Measurements from ENCODE around the gene PCED1A.
"Not testable (repeated sequence)": the region's sequence is repeated elsewhere in the genome, so short reads cannot be mapped to it uniquely, and the experiment has no call there.

The PCED1A gene

DNA sequence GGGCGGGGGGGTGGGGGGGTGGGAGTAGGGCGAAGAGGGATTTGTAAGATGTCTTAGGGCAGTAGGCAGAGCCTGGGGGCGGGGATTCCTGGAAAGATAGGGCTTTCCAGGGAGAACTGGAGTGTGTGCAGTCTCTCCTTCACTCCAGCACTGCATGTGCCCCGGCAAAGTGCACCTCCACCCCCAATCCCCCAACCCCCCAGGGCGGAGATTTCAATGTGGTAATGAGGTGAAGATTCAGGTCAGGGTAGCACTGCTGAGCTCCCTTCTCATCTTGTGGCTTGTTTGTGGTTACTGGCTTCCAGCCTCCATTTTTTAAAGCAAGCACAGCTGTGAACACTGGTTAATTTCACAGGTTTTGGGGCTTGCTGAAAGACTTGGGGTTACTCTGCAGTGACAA, 18.4 kb downstream of the PCED1A start:
- H3K9me3 Mint-ChIP-seq, result no peaks in the 10 kb centered on the region
- peaks cover 26% of the 10 kb centered on the region for H3K4me1 Mint-ChIP-seq (ENCODE audit: low read depth)
- H3K27ac Mint-ChIP-seq, result peak overlapping the region; percentile 31
- peaks cover 30% of the 10 kb centered on the region for H3K27me3 Mint-ChIP-seq
- no peaks in the 10 kb centered on the region for H3K36me3 Mint-ChIP-seq (ENCODE audit: low read depth)
- H3K4me3 Mint-ChIP-seq, result peak overlapping the region; percentile 13

DNA sequence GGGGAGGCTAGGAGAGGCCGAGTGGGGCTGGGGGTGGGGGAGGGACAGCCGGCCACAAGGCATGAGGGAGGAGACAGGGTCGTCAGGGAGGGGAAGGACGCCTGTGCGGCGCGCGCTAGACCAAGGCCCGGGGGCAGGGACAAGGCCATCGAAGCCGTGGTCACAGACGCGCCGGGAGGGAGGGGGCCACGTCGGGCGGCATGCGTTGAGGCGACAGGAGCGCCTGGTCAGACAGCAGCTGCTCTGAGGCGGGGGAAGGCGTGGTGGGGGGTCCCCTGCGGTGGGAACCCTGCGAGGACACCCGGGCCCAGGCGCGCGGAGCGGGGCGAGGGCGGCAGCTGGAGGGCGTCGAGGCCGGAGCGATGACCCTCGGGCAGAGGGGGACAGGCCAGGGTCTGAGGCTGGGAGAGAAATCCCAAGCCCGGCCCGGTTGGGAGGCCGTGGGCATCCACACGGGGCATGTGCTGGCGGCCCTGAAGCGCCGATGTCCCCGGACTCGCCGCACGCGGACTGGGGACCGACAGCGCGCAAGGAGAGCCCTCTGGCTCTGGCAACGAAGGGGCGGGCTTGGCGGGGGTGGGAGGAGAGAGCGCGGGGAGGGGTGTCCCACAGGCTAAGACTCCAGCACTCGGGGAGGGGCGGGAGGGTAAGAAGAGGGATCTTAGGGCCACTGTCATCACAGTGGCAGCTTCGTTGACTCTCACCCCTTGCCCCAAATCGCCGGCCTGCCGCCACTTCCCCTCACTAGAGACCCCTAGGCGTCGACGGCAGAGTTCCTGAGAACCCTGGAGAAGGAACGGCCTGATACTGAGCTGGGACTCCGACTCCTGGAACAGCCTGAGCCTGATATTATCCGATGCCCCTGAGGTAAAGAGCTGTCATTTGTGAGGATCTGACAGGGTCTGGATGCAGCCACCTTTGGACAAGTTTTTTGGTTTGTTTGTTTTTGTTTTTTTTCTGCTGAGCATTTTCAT, 19.3 kb downstream of the PCED1A start:
- Mint-ChIP-seq H3K4me1 (ENCODE audit: low read depth) (peaks cover 21% of the 10 kb centered on the region), H3K4me3 (peak overlapping the region; percentile 26), H3K27ac (peak overlapping the region; percentile 33), H3K27me3 (peaks cover 24% of the 10 kb centered on the region), H3K36me3 (ENCODE audit: low read depth) (no peaks in the 10 kb centered on the region), H3K9me3 (no peaks in the 10 kb centered on the region)

- no peaks in the 10 kb centered on the region for H3K9me3 Mint-ChIP-seq
- peaks cover 21% of the 10 kb centered on the region for H3K27me3 Mint-ChIP-seq
- H3K4me1 Mint-ChIP-seq (ENCODE audit: low read depth), result peaks cover 14% of the 10 kb centered on the region
- H3K4me3 Mint-ChIP-seq, result no peak overlapping the region
- H3K27ac Mint-ChIP-seq, result no peak overlapping the region
- no peaks in the 10 kb centered on the region for H3K36me3 Mint-ChIP-seq (ENCODE audit: low read depth)
Measured at GRCh38 chr20:2820084-2820895, 20.2 kb downstream of the PCED1A start.

GRCh38 chr20:2817891-2818595, 22.4 kb downstream of the PCED1A start:
- Mint-ChIP-seq H3K4me3 (no peak overlapping the region), H3K9me3 (no peaks in the 10 kb centered on the region), H3K27me3 (peaks cover 32% of the 10 kb centered on the region), H3K27ac (no peak overlapping the region), H3K4me1 (ENCODE audit: low read depth) (peaks cover 14% of the 10 kb centered on the region), H3K36me3 (ENCODE audit: low read depth) (no peaks in the 10 kb centered on the region)

GRCh38 chr20:2817341-2817726, 23.1 kb downstream of the PCED1A start:
- H3K27ac Mint-ChIP-seq, result no peak overlapping the region
- no peak overlapping the region for H3K4me3 Mint-ChIP-seq
- peaks cover 3% of the 10 kb centered on the region for H3K9me3 Mint-ChIP-seq
- H3K36me3 Mint-ChIP-seq (ENCODE audit: low read depth), result no peaks in the 10 kb centered on the region
- peaks cover 14% of the 10 kb centered on the region for H3K4me1 Mint-ChIP-seq (ENCODE audit: low read depth)
- H3K27me3 Mint-ChIP-seq, result peaks cover 36% of the 10 kb centered on the region

DNA sequence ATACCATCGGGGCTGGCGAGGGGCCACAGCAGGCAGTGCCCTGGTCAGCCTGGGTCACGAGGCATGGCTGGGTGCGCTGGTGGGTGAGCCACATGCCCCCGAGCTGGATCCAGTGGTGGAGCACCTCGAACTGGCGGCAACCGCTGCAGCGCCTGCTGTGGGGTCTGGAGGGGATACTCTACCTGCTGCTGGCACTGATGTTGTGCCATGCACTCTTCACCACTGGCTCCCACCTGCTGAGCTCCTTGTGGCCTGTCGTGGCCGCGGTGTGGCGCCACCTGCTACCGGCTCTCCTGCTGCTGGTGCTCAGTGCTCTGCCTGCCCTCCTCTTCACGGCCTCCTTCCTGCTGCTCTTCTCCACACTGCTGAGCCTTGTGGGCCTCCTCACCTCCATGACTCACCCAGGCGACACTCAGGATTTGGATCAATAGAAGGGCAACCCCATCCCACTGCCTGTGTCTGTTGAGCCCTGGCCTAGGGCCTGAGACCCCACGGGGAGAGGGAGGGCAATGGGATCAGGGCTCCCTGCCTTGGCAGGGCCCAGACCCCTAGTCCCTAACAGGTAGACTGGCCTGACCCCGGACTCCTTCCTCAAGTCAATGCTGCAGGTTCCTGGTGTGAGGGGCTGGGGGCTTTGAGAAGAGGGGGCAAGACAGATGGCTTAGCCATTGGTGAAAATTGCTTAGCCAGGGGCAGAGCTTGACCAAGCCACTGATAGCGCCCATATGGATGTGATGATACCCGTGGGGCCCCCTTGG, 23.7 kb downstream of the PCED1A start:
- Mint-ChIP-seq H3K27me3 (peaks cover 39% of the 10 kb centered on the region), H3K36me3 (ENCODE audit: low read depth) (no peaks in the 10 kb centered on the region), H3K27ac (no peak overlapping the region), H3K9me3 (peaks cover 5% of the 10 kb centered on the region), H3K4me1 (ENCODE audit: low read depth) (peaks cover 9% of the 10 kb centered on the region), H3K4me3 (no peak overlapping the region)

- Mint-ChIP-seq H3K4me3 (no peak within 1 kb of the TSS), H3K27me3 (peaks cover 42% of the 10 kb centered on the region), H3K27ac (no peak within 1 kb of the TSS), H3K4me1 (ENCODE audit: low read depth) (peaks cover 5% of the 10 kb centered on the region), H3K36me3 (ENCODE audit: low read depth) (no peaks in the 10 kb centered on the region), H3K9me3 (peaks cover 5% of the 10 kb centered on the region)
Measured at GRCh38 chr20:2816030-2816582, 24.3 kb downstream of the PCED1A start, which contains the start of gene TMEM239. TSS of gene TMEM239 (plus strand) at chr20:2816364. CDS start at chr20:2816555, 191 bp downstream.

GRCh38 chr20:2815242-2815900, 25.1 kb downstream of the PCED1A start:
- peaks cover 5% of the 10 kb centered on the region for H3K4me1 Mint-ChIP-seq (ENCODE audit: low read depth)
- peaks cover 5% of the 10 kb centered on the region for H3K9me3 Mint-ChIP-seq
- no peaks in the 10 kb centered on the region for H3K36me3 Mint-ChIP-seq (ENCODE audit: low read depth)
- peaks cover 44% of the 10 kb centered on the region for H3K27me3 Mint-ChIP-seq
- H3K27ac Mint-ChIP-seq, result no peak overlapping the region
- no peak overlapping the region for H3K4me3 Mint-ChIP-seq

- Mint-ChIP-seq H3K27me3 (peaks cover 36% of the 10 kb centered on the region), H3K27ac (no peak within 1 kb of the TSS), H3K4me1 (ENCODE audit: low read depth) (no peaks in the 10 kb centered on the region), H3K9me3 (peaks cover 5% of the 10 kb centered on the region), H3K36me3 (ENCODE audit: low read depth) (no peaks in the 10 kb centered on the region), H3K4me3 (no peak within 1 kb of the TSS)
Measured at GRCh38 chr20:2814587-2815051, 25.8 kb downstream of the PCED1A start, which contains the start of gene C20orf141. TSS of gene C20orf141 (plus strand) at chr20:2814987. CDS start at chr20:2815185, 198 bp downstream.

DNA sequence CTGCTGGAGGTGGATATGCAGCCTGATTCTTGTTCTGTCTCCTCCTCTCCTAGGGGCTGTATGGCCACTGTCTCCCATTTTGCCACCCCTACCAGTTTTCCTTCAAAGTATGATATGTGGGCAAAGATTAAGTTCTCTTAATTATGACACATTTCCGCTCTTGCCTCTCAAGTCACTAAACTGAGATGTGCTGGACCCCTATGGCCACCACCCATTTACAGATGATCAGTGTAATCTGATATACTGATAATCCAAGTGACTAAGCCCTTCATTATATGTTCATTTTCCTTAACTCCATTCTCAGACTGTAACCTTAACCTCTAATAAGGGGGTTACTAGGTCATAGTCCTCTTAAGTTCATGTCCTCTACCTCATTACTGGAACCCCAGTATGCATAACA, 26.4 kb downstream of the PCED1A start:
- no peaks in the 10 kb centered on the region for H3K4me1 Mint-ChIP-seq (ENCODE audit: low read depth)
- peaks cover 37% of the 10 kb centered on the region for H3K27me3 Mint-ChIP-seq
- H3K36me3 Mint-ChIP-seq (ENCODE audit: low read depth), result no peaks in the 10 kb centered on the region
- H3K4me3 Mint-ChIP-seq, result no peak overlapping the region
- H3K27ac Mint-ChIP-seq, result no peak overlapping the region
- peaks cover 5% of the 10 kb centered on the region for H3K9me3 Mint-ChIP-seq

- peaks cover 5% of the 10 kb centered on the region for H3K9me3 Mint-ChIP-seq
- no peak overlapping the region for H3K27ac Mint-ChIP-seq
- no peak overlapping the region for H3K4me3 Mint-ChIP-seq
- H3K36me3 Mint-ChIP-seq (ENCODE audit: low read depth), result no peaks in the 10 kb centered on the region
- H3K4me1 Mint-ChIP-seq (ENCODE audit: low read depth), result no peaks in the 10 kb centered on the region
- H3K27me3 Mint-ChIP-seq, result peaks cover 39% of the 10 kb centered on the region
Measured at GRCh38 chr20:2812189-2812588, 28.3 kb downstream of the PCED1A start.

DNA sequence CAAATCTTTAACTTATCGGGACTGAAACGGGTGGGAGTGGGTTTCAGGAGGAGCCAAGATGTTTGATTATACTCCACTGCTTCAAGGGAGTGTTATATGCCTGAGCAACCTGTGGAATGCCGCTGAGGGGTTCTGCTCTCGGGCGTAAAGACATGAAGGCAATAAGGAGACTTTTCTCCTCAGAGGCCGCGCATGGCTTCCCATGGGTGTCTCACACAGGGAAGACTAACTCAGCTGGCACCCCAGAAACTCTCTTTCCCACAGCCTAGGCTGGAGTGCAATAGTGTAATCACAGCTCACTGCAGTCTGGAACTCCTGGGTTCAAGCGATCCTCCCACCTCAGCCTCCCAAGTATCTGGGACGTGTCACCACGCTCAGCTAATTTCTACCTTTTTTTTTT, 30.8 kb downstream of the PCED1A start:
- H3K27ac Mint-ChIP-seq, result no peak overlapping the region
- H3K4me3 Mint-ChIP-seq, result no peak overlapping the region
- no peaks in the 10 kb centered on the region for H3K4me1 Mint-ChIP-seq (ENCODE audit: low read depth)
- H3K27me3 Mint-ChIP-seq, result peaks cover 49% of the 10 kb centered on the region
- H3K9me3 Mint-ChIP-seq, result peaks cover 5% of the 10 kb centered on the region
- H3K36me3 Mint-ChIP-seq (ENCODE audit: low read depth), result no peaks in the 10 kb centered on the region

GRCh38 chr20:2807929-2808328, 32.5 kb downstream of the PCED1A start:
- not testable (repeated sequence) for H3K9me3 Mint-ChIP-seq; H3K4me3 Mint-ChIP-seq; H3K4me1 Mint-ChIP-seq (ENCODE audit: low read depth); H3K36me3 Mint-ChIP-seq (ENCODE audit: low read depth); H3K27ac Mint-ChIP-seq
- peaks cover 50% of the 10 kb centered on the region for H3K27me3 Mint-ChIP-seq

Measured in stimulated activated naive CD8-positive, alpha-beta T cell treated with anti-CD3 and anti-CD28 coated beads, Interleukin-15, Interleukin-2, amounts not matched to agents 100 ng/mL and 50 ng/mL, for 24 hours (primary cell).